ENCODE data around the gene PEX7.

- TF ChIP-seq, protein P1, sequence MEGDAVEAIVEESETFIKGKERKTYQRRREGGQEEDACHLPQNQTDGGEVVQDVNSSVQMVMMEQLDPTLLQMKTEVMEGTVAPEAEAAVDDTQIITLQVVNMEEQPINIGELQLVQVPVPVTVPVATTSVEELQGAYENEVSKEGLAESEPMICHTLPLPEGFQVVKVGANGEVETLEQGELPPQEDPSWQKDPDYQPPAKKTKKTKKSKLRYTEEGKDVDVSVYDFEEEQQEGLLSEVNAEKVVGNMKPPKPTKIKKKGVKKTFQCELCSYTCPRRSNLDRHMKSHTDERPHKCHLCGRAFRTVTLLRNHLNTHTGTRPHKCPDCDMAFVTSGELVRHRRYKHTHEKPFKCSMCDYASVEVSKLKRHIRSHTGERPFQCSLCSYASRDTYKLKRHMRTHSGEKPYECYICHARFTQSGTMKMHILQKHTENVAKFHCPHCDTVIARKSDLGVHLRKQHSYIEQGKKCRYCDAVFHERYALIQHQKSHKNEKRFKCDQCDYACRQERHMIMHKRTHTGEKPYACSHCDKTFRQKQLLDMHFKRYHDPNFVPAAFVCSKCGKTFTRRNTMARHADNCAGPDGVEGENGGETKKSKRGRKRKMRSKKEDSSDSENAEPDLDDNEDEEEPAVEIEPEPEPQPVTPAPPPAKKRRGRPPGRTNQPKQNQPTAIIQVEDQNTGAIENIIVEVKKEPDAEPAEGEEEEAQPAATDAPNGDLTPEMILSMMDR (IDR thresholded peaks at IDR 0.05) = no peak
- TF ChIP-seq EP300 (IDR thresholded peaks at IDR 0.05) = no peak
These were observed 27.0 kb upstream of the PEX7 start for GRCh38 chr6:136795386-136795785.

All from tibial nerve (tissue), 4 donors.